Rectal smooth muscle tissue (tissue), 1 donor: ENCODE measurements around the gene RASAL3.

Experiments used
- H3K27ac ChIP-seq: one replicate; pipeline ENCODE4 v1.7.0; 2013; ENCODE audit warnings: low read depth, low read length, inconsistent platforms
- H3K27me3 ChIP-seq: one replicate; pipeline ENCODE4 v1.7.0; 2013; ENCODE audit warnings: low read length; ENCODE audit not compliant: control insufficient read depth, insufficient read depth
- H3K36me3 ChIP-seq: one replicate; pipeline ENCODE4 v1.7.0; 2013; ENCODE audit warnings: low read length; ENCODE audit not compliant: control insufficient read depth, insufficient read depth
- H3K4me1 ChIP-seq: one replicate; pipeline ENCODE4 v1.7.0; 2013; ENCODE audit warnings: low read length; ENCODE audit not compliant: control insufficient read depth, insufficient read depth
- H3K4me3 ChIP-seq: one replicate; pipeline ENCODE4 v1.7.0; 2013; ENCODE audit warnings: low read length
- H3K9ac ChIP-seq: one replicate; pipeline ENCODE4 v1.7.0; 2013; ENCODE audit warnings: low read length

Gene RASAL3

DNA sequence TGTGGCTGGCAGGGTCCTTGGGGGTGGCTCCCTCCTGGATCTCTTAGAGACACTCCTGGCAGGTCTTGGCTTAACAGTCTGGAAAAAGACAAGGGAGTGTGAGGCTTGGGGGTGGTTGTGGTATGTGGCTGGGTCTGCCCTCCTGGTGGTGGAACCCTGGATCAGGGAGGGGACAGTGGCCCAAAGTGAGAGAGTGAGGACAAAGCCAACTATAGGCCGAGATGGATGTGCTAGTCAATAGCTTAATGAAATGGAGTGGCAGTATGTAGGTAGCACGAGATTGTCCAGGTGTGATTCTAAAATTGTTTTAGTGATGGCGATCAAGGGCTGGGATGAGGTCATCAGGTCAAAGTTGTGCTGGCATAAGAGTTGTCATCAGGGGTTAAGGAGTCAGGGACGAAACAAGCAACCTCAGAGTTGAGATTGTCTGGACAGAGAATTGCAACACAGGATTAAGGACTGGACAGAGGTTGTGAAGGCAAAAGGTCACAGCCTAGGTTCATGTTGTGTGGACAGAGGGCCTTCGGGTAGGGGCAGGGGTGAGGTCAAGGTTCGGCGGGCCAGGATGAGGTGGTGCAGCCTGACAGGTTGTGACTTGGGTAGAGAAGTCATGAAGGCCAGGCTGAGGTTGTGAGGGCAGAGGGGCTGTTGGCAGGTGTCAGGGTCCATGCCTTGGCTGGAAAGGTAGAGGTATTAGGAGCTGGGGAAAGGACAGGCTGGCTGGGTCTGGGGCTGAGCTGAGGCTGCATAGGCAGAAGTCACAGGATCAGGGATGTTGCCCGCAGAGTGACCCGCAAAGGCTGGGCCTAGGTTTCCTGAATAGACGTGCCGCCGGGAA lies 4.5 kb upstream of the RASAL3 start:
- Histone ChIP-seq H3K4me3 (no peak overlapping the region), H3K9ac (no peak overlapping the region)

DNA sequence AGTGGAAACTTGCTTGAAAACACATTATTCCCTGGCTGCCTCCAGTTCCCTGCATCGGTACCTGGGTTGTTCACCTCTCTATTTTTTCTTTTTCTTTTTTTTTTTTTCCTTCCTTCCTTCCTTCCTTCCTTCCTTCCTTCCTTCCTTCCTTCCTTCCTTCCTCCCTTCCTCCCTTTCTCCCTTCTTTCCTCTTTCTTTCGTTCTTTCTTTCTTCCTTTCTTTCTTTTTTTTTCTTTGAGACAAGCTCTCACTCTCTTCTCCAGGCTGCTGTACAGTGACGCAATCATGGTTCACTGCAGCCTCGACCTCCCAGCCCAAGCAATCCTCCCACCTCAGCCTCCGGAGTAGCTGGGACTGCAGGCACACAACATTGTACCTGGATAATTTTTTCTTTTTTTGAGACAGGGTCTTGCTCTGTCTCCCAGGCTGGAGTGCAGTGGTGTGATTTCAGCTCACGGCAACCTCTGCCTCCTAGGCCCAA lies 3.4 kb upstream of the RASAL3 start:
- H3K27ac ChIP-seq: no peak overlapping the region
- peaks cover 10% of the 10 kb centered on the region for H3K27me3 ChIP-seq
- H3K9ac ChIP-seq: no peak overlapping the region
- no peak overlapping the region for H3K4me3 ChIP-seq
- no peaks in the 10 kb centered on the region for H3K36me3 ChIP-seq
- no peaks in the 10 kb centered on the region for H3K4me1 ChIP-seq

More for the DNA sequence above, 4.5 kb upstream of the RASAL3 start:
- Histone ChIP-seq H3K27me3 (peaks cover 10% of the 10 kb centered on the region), H3K27ac (no peak overlapping the region), H3K36me3 (no peaks in the 10 kb centered on the region), H3K4me1 (no peaks in the 10 kb centered on the region)

DNA sequence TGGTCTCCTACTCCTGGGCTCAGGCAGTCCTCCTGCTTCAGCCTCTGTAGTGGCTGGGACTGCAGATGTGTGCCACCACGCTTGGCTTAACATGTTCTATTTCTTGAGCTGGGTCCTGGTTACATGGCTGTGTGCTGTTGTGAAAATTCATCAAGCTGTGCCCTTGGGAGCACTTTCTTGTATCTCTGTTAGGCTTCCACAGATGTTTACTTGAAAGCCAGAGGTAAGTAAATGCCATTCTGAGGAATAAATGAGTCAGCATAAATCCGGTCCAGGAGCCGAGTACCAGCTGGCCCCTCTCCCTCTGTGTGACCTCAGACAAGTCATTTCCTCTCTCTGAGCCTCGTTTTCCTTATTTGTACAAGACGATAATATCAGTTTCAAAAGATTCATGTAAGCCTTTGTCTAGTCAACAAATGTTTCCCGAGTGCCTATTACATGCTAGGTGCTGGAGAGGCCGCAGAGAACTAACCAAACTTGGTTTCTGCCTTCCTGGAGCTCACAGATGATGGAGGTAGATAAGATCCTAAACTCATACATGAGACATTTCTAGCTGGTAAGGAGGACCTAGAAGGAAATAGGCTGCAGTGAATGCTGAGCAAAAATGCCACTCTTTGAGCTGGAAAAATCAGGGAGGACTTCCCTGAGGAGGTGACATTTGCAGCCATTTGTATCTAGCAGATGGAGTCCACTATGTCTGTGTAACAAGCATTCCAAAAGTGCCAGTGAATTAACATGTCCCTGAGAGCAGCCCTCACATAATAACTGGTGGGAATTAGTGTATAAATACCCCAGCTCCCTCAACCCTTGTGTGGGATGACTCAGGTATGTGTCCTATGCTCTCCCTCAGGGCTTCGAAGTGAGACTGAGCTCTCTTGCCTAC lies 2.7 kb upstream of the RASAL3 start:
- peaks cover 10% of the 10 kb centered on the region for H3K27me3 ChIP-seq
- H3K4me1 ChIP-seq: no peaks in the 10 kb centered on the region
- H3K36me3 ChIP-seq: no peaks in the 10 kb centered on the region
- H3K27ac ChIP-seq: no peak overlapping the region
- H3K9ac ChIP-seq: no peak overlapping the region
- H3K4me3 ChIP-seq: no peak overlapping the region

- no peaks in the 10 kb centered on the region for H3K4me1 ChIP-seq
- H3K27me3 ChIP-seq: no peaks in the 10 kb centered on the region
- no peaks in the 10 kb centered on the region for H3K36me3 ChIP-seq
- no peak overlapping the region for H3K27ac ChIP-seq
- H3K9ac ChIP-seq: no peak overlapping the region
- H3K4me3 ChIP-seq: peak overlapping the region; percentile 52
Measured at GRCh38 chr19:15463861-15464371, 428 bp downstream of the RASAL3 start.

DNA sequence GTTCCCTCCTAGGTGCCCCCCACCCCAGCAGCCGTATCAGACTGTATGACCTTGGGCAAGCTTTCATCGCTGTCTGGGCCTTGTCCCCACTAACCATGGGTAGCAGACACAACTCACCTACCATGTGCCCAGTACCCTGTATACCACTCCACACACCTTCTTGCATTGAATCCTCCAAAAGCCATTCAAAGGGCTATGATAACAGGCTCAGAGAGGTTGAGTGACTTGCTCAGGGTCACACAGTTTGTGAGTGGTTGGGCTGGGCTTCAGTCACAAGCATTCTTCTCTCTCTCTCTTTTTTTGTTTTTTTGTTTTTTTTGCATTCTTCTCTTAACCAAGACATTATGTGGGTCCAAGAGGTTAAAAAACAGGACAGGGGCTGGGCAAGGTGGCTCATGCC lies 2.6 kb downstream of the RASAL3 start:
- no peaks in the 10 kb centered on the region for H3K4me1 ChIP-seq
- no peak overlapping the region for H3K27ac ChIP-seq
- no peak overlapping the region for H3K9ac ChIP-seq
- H3K4me3 ChIP-seq: no peak overlapping the region
- H3K36me3 ChIP-seq: no peaks in the 10 kb centered on the region
- peaks cover under 1% of the 10 kb centered on the region for H3K27me3 ChIP-seq

DNA sequence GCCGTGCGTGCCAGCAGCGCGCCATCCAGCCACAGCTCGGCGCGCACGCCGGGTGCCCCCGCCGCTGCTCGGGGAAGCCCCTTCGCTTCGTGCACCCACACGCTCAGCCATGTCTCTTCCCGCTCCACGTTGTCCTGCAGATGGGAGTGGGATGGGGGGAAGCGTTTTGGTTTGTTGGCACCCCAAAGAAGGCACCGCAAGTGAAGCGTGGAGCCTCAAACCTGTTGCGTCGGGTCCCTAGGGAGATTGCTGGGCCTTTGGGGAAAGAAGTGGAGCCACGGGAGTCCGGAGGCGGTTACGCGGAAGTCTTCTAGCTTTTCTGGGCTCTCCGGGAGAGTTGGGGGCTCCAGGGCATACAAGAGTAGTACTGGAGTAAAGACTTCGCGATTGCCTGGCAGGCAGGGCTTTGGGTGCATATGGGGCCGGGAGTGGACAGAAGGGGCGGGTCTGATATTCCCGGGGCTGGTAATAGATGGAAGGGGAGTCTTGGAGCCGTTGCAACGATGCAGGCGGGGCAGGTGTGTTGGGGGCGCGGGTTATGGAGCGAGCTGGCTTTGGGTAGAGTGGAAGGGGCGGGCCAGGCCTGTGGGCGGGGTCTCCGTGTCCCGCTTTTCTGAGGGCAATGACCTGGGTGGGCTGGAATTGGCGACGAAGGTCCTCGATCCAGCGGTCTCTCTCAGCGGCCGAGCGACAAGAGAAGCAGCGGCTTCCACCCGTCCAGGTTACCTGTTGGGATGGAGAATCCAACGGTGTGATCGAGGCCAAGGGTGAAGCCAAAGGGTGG lies 6.5 kb downstream of the RASAL3 start:
- Histone ChIP-seq H3K4me1 (peaks cover 3% of the 10 kb centered on the region), H3K9ac (no peak overlapping the region), H3K4me3 (no peak overlapping the region), H3K36me3 (no peaks in the 10 kb centered on the region), H3K27ac (no peak overlapping the region), H3K27me3 (peaks cover 7% of the 10 kb centered on the region)

DNA sequence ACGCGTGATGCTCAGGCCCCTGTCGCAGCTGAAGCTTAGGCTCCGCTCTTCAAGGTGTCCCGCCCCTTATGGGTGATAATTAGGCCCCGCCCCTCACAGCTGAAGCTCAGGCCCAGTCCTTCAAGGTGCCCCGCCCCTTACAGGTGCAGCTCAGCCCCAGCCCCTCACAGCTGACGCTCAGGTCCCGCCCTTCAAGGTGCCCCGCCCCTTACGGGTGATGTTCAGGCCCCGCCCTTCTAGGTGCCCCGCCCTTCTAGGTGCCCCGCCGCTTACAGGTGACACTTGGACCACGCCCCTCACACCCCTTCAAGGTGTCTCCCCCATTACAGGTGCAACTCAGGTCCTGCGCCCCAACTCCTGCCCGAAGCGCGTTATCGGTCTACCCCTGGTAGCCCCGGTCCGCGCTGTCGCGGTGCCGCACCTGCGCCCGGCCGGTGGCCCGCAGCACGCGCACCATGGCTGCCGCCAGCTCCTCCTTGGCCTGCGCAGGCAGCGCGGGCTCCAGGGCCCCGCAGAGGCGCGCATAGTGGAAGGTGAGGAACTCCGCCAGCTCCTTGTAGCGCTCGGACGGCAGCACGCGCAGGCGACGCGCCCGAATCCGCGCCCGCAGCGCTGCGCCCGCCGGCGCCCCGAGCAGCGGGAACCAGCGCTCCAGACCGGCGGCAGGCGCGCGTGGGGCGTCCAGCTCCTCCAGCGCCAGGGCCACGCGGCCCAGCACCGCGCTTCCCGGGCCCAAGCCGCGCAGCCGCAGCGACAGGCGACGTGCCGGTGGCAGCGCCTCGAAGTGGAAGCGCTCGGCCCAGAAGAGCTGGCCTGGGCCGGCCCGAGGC lies 7.3 kb downstream of the RASAL3 start:
- peaks cover 7% of the 10 kb centered on the region for H3K4me1 ChIP-seq
- no peak overlapping the region for H3K4me3 ChIP-seq
- peaks cover 7% of the 10 kb centered on the region for H3K27me3 ChIP-seq
- no peak overlapping the region for H3K9ac ChIP-seq
- H3K27ac ChIP-seq: no peak overlapping the region
- H3K36me3 ChIP-seq: no peaks in the 10 kb centered on the region

DNA sequence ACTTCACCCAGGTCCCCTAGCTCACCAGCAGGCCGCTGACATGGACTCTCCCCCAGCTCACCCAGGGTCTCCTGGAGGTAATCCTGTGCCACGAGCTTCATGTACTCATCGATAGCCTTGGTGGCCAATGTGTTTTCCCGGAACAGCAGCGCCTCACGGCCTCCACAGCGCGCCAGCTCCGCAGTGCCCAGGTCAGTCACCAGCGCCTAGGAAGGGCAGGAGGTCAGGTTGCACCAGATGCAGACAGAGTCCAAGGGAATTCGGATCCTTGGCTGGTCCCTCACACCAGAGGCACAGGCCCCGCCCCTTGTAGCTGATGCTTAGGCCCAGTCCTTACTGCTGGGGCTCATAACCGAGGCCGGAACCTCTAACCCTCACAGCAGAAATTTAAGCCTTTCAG lies 7.9 kb downstream of the RASAL3 start:
- Histone ChIP-seq H3K27ac (no peak overlapping the region), H3K4me1 (peaks cover 7% of the 10 kb centered on the region), H3K4me3 (no peak overlapping the region), H3K36me3 (no peaks in the 10 kb centered on the region), H3K27me3 (peaks cover 7% of the 10 kb centered on the region), H3K9ac (no peak overlapping the region)

DNA sequence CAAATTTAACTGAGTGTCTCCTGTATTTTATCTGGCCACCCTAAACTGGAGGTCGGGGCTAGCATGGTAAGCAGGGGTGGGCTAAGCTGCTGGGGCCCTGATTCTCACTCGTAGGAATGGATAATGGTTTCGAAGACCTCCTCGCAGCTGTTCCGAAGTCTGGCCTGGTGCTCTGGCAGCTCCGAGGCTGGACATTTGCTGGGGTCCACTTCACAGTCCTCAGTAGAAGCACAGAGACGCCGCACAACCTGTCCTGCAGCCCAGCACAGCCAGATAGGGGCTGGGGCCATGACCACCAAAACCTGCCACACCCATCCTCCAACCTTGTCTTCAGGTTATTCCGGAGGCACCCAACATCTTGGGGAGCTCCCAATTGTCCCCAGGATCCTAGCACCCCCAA lies 8.3 kb downstream of the RASAL3 start:
- Histone ChIP-seq H3K36me3 (no peaks in the 10 kb centered on the region), H3K27ac (no peak overlapping the region), H3K27me3 (peaks cover 7% of the 10 kb centered on the region), H3K9ac (no peak overlapping the region), H3K4me3 (no peak overlapping the region), H3K4me1 (peaks cover 7% of the 10 kb centered on the region)

- H3K36me3 ChIP-seq: no peaks in the 10 kb centered on the region
- H3K27me3 ChIP-seq: peaks cover 7% of the 10 kb centered on the region
- no peak overlapping the region for H3K27ac ChIP-seq
- no peak overlapping the region for H3K9ac ChIP-seq
- H3K4me1 ChIP-seq: peaks cover 7% of the 10 kb centered on the region
- no peak overlapping the region for H3K4me3 ChIP-seq
Measured at GRCh38 chr19:15453906-15454860, 10.2 kb downstream of the RASAL3 start.
